Peyer's patch (tissue), 4 donors: ENCODE data around the gene PFKL.

Source experiments
- CTCF ChIP-seq, 6 experiments: fragments of 450-650 bp in 4 of 6; fragments of 200-600 bp in 2 of 6; sonication (generic) in 1 of 6; IDR thresholded peaks; one replicate each; pipeline ENCODE4 v1.5.1; 2017 to 2019; ENCODE audit warnings: antibody characterized with exemption in 6 of 6, mild to moderate bottlenecking in 3 of 6, moderate library complexity in 1 of 6
- POLR2A ChIP-seq, 2 donors: fragments of 450-650 bp; IDR thresholded peaks; one replicate each; pipeline ENCODE4 v1.5.1; 2017; ENCODE audit warnings: antibody characterized with exemption in 2 of 2, mild to moderate bottlenecking in 2 of 2, moderate library complexity in 2 of 2

DNA sequence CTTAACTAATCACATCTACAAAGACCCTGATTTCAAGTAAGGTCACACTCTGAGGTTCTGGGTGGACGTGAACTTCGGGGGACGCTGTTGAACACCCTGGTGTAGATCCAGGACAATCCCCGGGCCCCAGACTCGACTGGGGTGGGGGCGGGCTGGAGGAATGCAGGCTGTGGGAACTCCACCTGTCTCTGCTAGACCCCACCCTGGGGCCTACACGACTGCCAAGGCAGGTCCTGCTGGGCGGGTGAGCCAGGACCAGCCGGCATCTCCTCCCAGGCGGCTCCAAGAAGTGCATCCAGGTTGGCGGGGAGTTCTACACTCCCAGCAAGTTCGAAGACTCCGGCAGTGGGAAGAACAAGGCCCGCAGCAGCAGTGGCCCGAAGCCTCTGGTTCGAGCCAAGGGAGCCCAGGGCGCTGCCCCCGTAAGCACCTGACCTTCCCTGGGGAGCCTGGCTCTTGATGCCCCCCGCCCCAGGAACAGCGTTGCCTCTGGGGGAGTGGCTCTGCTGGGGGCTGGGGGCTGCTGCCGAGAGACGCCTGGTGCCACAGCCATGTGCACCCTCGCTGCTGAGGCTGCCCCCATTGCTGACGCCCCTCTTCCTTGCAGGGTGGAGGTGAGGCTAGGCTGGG, 10.4 kb upstream of the PFKL start:
- TF ChIP-seq CTCF (IDR thresholded peaks at IDR 0.05): no peak
- TF ChIP-seq POLR2A (IDR thresholded peaks at IDR 0.05): no peak
